HG03457 (cell line): ENCODE results near the gene PDCD4.

Experiments
- ATAC-seq: cut with Tn5 transposase; IDR thresholded peaks from one replicate; pipeline ENCODE4 v1.9.1; 2021; ENCODE audit warnings: moderate number of reproducible peaks; ENCODE audit not compliant: unreplicated experiment

PDCD4 gene

DNA sequence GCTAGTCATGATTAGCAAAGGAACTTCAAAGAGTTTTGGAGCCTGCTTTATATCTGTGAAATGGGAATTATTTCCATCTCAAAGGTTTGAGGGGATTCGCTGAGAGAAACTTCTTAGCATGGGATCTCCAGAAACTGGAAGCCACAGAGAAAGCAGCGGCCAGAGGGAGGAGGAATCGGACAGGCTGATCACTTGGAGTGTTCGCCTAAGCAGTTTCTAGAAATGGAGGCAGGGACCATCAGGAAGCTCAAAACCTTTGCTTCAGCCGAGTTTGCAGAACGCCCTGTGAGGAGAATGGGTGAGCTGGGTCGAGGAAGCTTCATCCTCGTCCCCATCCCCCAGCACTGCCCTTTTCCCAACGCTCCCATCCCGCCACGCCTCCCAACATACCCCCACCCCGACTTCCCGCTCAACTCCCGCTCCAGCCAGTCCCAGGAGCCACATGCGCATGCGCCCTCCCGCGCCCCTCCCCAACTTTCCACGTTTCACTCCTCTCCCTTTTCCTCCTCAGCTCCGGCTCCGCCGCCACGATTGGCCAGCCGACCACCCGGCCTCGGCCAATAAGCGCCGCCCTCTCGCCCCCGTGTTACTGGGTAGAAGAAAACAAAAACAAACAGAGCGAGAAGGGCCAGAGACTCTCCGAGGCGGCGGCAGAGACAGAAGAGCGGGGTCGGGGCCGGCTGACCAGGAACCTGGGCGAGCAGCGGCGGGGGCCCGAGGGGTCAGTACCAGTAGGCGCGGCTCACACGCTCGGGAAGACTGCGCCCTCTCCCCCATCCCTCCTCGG, at the start of gene PDCD4:
TSS of gene PDCD4 (plus strand) at position 631 of the 787 bp plus-strand sequence. CDS start 4,100 bp downstream, outside the sequence.
- peak; percentile 74 for ATAC-seq

DNA sequence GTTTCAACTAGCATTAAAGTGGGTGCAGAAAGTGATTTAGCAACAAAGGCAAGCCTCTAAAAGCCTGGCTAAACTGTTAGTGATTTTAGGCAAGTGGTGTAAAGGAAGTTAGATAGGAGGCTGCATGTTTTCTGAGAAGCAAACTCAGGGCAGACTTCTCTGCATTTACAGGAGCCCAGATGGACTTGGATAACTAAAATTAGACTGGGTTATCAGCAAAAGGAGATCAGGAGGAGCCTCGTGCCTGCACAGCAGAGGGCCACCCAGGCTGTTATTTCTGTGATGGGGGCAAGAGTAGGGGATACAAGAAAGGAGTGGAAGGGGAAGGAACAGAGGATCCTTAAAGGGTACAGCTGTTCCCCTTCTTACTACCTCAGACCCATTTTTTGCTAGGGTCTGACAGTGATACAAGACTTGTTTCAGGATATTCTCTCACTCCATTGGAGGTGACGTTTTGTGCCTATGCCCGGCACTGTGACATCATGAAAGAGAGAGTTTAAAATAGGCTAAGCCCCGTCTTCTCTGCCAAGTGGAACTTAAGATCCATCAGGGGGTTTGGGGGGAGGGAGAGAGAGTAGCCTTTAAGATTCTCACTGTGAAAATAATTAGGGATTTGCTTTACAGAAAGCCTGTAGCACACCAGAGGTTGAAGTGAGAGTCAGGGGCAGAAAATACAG, 49.6 kb upstream of the PDCD4 start:
- no peak for ATAC-seq

DNA sequence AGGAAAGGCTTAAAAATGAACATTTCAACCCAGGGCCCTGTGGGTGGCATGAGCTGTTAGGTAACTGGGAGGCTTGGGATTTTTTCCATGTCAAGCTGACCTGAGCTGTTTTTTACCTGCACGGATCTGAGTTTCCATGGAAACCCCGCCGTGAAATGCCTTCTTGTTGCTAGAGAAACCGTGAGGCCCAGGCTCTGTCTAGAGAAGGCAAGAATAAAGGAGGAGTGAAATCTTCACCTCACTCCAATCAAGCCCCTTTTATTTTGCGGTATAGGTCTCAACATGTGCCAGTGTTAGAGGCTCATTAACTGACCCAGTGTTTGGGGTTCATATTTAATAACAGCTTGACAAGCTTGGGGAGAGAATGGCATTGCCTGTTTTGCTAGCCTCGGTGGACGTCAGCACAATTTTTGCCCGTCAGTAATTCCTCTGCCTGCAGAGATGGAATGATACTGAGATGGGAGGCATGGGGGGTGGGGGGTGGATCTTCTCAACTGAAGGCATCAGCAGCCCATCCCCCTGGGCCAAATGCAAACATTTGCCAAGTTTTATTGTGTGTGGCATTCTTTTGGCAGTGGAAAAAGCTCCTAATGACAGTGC, 48.9 kb upstream of the PDCD4 start:
- no peak for ATAC-seq

DNA sequence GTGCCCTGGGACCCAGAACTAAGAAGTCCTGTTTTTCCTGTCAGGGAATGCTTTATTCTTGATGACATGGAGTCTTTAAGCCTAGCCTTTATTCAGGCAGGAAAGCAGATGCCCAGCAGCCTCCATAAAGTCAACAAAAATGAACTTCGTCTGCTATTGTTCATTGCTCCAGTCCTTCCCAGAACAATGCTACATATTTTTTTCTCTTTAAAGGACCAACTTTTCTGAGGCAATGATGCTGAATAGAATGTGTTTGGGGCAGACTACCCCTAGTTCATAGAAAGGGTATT, 47.6 kb upstream of the PDCD4 start:
- no peak for ATAC-seq

DNA sequence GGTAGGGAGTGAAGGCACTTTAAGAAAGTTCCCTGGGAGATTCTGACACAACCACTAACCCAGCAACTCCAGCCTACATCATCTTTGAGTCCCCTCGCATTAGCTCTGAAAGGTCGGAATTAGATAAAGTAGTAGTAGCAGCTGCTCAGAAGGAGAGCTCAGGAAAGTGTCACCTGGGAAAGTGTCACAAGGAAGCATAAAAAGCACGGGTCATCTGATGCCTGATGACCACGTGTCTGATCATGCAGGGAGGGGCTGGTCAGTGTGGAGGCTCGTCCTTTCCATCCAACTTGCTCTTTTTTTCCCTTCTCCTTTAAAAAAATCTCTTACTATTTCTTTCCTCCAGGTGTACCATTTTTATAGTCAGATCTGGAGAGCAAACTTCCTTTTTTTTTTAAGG, 47.1 kb upstream of the PDCD4 start:
- no peak for ATAC-seq

DNA sequence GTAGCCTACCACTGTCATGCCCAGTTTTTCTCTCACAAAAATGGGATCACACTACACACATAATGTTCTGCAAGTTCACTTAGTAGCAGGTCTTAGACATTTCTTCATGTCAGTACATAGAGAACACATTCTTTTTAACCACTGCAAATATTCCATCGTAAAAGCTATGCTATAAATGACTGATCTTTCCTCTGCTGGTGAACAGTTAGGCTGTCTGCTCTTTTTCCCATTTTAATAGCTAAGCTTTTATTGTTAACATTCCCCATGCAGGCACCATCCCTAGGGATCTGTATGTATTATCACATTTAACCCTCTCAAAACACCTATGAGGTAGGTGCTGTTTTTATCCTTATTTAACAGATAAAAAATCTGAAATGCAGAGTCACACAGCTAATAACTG, 46.2 kb upstream of the PDCD4 start:
- no peak for ATAC-seq

DNA sequence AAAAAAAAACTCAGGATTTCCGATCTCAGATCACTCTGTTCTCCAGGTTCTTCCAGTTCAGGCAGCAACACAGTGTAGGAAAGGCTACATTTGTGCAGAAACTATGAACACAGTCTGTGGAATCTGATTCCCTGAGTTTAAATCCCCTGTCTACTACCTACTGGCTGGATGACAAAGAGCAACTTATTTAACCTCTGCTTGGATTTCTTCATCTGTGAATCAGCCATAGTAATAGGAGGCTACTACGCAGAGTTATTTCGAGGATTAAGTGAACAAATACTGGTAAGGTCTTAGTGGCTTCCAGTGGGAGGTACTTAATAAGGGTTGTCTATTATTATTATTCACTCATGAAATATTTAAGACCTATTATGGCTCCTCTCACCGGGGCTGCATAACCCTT, 44.3 kb upstream of the PDCD4 start:
- no peak for ATAC-seq

DNA sequence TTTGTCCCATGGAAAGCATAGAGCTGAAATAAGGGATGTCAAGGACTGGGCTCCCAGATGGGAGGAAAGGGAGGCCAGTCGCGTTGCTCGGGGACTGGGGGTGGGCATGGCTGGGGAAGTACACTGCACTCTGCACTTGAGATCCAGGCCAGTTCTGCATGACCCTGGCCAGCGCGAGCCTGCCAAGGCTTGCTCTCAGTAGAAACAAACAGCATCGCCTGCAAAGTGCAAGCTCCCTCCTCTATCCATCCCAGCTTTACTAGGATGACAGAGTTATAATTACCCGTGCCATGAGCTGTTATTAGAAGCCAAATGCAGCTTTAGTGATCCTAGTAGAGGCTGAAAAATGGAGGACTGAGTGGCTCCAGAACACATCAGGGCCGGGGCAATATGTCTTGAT, 43.9 kb upstream of the PDCD4 start:
- no peak for ATAC-seq

DNA sequence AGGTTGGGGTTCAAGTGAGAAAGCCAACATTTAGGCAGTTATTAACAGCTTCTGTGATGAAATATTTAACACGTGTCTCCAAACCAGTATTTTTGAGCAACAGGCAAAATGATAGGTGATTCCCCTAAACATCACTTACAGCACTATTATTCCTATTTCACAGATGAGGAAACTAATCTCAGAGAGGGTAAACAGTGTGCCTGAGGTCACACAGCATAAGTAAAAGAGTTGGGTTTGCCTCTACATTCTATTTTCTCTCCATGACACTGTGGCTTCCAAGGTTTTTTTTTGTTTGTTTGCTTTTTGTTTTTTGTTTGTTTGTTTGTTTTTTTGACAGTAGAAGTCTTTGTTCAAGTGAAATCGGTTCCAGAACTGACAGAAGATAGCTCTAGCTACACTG, 43.2 kb upstream of the PDCD4 start:
- ATAC-seq, result no peak

DNA sequence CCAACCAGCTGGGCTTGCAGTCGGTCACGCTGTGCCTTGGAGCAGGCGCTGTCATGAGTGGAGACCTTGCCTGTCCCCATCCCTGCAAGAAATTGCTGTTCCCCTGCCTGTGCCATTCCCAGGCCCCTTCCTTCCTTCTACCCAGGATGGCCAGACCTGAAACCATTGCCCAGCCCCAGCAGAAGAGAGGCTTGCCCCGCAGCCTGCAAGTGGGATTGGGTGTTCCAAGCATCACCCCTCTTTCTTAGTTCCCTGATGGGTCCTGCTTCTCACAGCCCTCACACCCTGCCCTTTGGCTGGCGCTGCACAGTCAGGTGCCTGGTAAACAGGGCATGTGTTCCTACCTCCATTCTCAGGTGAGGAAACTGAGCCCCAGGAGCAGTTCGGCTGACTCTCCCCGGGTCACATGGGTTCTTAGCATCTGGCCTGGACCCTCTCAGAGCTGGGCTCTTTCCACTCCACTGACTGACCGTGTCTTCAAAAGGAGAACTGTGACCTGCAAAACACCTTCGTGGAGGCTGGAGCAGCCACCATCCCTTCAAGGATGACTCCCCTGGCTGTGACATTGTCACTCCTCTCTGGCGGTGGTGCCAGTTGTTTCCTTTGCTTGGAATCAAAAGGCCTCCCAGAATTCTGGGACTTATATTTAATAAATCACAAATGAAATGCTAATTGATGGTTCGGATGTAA, 41.9 kb upstream of the PDCD4 start:
- ATAC-seq, result no peak

DNA sequence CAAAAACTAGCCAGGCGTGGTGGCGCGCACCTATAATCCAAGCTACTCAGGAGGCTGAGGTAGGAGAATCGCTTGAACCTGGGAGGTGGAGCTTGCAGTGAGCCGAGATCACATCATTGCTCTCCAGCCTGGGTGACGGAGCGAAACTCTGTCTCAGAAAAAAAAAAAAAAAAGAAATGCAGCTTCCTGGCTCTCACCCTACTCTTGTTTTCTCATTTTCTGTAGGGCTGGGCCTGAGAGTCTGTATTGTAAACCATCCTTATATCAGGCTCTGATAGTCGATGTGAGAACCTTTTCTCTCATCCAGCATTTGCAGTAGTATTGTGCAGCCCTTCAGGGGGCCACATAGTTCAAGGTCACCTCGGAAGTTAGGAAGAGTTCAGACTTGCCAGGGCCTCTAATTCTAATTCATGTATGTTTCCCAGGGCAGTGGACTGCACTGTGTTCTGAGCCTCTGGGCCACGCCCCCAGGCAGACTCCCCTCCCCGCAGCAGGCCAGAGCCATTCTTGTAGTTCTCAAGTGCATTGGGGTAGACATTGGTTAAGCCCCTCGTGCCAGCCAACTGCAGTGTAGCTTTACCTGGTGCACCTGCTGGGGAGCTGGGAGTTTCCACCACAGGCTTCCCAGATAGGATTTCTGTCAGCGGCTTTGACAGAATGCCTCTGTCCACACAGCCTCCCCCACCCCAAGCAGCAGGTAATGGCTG, 38.3 kb upstream of the PDCD4 start:
- ATAC-seq, result no peak

DNA sequence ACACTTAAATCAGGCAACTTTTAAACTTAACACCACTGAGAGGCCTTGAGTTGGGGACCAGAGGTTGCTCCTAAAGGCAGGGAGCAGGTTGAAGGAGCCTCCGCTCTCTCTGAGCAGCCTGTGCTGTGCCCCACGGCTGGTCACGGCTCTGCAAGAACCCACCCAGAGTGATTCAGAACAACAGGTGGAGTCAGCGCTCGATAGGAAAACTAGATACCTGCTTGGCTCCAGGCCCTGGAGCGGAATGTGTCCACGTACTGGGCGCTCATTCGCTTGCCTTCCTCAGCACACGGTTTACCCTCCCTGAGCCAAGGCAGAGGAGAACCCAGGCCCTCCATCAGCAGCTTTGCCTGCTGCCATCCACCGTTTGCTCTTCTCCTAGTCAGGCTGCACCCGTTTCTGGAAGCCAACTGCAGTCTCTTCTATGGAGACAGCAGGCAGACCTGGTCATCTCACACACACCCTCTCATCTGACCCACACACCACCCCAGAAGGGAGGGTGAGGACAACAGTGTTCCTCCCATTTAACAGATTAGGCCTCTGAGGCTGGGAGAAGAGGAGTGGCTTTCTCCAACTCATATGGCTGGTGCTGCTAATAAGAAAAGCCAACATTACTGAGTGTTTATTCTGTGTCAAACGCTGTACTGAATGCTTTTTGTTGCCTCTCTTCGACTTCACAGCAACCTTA, 37.6 kb upstream of the PDCD4 start:
- ATAC-seq, result no peak

DNA sequence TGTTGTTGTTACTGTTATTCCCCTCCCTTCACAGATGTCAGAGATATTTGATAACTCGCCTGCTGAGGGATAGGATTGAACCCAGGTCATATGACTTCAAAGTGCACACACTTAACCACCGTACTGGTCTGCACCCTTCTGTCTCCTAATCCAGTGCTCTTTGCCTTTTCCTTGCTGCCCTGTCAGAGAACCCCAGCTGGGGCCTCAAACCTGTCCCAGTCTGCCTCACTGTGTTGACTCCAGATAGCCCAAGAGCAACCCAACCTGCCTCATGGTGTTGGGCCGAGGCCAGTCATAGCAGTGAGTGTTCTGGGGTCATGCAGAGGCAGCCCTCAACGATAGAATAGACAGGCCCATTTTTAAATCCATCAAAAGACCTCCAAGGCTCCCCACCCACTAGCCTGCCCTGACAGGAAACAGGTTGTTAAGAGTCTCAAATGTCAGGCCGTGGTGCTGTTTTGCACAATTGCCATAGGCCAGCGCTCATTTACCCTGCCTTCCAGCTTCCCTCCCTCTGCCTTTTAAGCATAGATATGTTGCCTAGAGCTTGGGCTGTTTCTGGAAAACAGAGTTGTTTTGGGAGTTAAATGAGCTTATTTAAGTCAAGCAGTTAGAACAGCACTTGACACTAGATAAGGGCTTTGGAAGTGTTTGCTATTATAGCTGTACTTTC, 37.0 kb upstream of the PDCD4 start:
- no peak for ATAC-seq

DNA sequence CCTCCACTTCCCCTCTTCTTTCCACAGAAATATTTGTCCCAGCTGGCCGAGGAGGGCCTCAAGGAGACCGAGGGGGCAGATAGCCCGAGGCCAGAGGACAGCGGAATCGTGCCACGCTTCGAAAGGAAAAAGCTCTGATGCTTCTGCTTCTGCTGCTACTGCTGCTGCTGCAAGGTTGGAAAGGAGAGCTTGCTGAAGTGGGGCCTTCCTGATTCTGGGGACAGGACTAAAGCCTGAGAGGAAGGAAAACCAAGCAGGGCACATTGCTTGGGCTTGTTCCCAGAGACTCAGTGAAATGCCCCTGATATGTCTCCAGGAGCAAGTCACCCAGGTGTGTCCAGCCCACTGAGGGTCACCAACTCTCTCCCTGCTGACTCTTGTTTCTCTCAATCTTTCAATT, 35.9 kb upstream of the PDCD4 start:
- no peak for ATAC-seq

DNA sequence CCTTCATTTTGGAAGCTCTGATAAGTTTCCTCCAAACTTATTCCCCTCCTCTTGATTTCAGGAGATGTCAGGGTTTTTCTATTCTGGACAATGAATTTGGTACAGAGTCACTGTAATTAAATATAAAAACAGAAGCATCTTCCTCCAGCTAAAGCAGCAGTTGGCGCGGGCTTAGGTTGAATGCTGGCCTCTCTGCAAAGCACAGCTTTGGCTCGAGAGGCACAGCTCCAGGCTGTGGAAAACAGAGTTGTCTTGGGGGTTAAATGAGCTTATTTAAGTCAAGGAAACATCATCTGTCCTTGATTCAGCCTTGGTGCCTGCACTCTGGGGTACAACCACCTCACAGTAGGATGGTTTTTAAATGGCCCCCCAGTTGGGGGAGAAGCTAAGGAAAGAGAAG, 35.0 kb upstream of the PDCD4 start:
- ATAC-seq, result no peak

DNA sequence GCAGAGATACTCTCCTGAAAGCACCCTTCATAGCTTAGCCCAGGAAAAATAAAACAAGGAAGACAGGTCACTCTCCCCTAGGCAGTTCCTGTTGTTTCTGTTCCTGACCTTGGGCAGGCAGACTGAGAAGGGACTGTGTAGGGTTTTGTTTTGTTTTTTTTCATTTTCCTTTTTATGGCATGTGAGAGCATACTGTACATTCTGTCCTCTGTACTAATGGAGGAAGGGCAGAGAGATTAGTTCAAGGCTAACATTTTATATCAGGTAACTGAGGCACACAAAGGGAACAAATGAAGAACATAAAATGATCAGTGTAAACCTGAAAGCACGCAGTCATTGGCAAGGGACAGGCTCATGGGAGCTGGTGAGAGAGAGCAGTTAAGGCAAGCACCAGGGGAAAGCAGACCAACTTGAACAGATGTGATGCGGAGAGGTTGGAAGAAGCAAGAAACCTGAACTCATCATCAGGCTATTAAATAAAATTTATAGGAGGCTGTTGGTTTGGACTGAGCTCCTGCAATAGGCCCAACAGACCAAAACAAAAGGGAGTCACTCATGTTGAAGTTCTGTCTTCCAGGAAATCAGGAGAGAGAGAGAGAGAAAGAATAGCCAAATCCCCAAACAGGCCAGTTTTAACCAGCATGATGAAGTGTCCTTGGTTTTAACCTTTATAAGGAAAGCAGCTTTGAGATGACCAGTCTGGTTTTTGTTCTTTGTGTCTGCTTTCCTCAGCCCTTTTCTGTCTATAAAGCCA, 34.1 kb upstream of the PDCD4 start:
- ATAC-seq, result no peak

DNA sequence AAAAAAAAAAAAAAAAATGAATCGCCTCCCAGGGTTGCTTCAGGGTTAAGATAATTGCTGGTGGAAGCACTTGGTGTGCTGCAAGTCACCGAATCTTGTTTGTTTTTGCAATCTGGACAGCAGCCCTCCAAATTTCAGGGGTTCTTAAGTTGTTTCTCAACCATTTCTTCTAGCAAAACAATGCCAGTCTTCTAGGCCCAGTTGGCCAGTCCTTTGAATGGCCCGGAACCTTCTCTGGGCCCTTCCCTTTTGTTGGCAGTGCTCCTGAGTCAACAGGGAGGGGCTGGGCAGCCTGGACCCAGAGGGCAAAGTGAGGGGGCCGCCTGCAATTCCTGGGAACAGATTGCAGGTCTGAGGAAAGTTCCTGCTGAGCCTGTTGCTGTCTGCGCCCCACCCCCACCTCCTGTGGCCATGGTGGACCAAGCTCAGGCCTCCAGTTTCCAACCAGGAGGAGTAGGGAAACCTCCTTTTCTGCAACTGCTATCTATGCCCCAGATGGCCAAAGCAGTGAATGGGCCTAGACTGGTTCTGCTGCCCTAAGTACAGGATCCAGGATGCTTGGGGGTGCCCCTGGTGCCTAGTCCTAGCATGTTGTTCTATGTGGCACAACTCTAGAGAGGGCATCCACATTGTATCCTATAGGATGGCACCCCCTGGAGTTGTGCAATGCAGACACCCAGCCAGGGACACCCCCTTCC, 31.4 kb upstream of the PDCD4 start:
- ATAC-seq, result no peak

DNA sequence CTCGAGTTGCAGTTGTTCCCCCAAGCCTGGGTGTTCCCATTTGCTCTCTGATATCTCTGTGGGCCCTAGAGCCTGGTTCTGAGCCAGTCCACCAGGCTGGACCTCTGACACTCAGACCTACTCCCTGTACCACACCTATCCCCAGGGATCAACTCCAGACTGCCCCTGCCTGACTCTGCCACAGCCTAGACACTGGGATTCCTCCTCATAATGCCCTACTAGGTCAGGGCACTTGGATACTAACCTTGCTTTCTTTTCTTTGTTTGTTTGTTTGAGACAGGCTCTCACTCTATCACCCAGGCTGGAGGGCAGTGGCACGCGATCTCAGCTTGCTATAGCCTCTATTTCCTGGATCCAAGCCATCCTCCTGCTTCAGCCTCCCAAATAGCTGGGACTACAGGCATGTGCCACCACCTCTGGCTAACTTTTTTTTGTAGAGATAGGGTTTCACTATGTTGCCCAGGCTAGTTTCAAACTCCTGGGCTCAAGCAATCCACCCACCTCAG, 30.8 kb upstream of the PDCD4 start:
- ATAC-seq, result no peak
